ENCODE measurements around the gene DUSP22.

DNA sequence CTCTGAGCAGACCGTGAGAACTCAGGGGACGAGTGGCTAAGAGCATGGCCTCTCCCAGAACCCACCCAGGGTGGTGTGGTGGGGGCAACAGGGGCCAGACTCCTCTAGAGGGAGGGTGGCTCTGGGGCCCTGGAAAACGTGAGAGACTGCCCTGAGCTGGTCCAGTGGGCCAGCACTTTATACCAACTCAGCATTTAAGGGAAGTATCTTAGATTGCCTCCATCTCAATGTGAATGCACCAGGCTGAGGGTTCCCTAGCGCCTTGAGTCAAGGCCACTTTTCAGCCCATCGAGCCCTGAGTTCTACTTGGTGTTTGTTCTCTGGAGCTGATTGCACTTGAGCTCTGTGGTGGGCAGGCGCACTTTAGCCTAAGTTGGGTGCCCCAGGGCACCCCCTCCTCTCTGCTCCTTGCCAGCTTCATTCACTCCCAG is 57.2 kb downstream of the DUSP22 start:
- TF ChIP-seq POLR2AphosphoS5 (IDR thresholded peaks at IDR 0.05; ENCODE audit: control insufficient read depth, insufficient read depth, low read depth, low read length) (no peak), MAFG (tag; conservative IDR thresholded peaks at IDR 0.05) (peak; percentile 48; the same call in 1 of the 2 replicates)
- TF ChIP-seq, protein P1, sequence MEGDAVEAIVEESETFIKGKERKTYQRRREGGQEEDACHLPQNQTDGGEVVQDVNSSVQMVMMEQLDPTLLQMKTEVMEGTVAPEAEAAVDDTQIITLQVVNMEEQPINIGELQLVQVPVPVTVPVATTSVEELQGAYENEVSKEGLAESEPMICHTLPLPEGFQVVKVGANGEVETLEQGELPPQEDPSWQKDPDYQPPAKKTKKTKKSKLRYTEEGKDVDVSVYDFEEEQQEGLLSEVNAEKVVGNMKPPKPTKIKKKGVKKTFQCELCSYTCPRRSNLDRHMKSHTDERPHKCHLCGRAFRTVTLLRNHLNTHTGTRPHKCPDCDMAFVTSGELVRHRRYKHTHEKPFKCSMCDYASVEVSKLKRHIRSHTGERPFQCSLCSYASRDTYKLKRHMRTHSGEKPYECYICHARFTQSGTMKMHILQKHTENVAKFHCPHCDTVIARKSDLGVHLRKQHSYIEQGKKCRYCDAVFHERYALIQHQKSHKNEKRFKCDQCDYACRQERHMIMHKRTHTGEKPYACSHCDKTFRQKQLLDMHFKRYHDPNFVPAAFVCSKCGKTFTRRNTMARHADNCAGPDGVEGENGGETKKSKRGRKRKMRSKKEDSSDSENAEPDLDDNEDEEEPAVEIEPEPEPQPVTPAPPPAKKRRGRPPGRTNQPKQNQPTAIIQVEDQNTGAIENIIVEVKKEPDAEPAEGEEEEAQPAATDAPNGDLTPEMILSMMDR (IDR thresholded peaks at IDR 0.05 in 2 of 3, conservative IDR thresholded peaks at IDR 0.05 in 1 of 3; ENCODE audit: insufficient read depth in 2 of 3, low read depth in 1 of 3, low read length in 3 of 3) = no peak
